Activated T-cell treated with anti-CD3 and anti-CD28 coated beads, Interleukin-2, amount 50 U/mL, for 1 hour (primary cell): ENCODE results near the gene SPIN3.
A peak's percentile ranks its signal among the peaks of the same experiment; 100 is the strongest.
"Not testable (repeated sequence)": the region's sequence is repeated elsewhere in the genome, so short reads cannot be mapped to it uniquely, and the experiment has no call there.

Experiments
- DNase-seq: peaks from one replicate; pipeline ENCODE4 v3.0.0-alpha.2; 2020

SPIN3 gene

GRCh38 chrX:56995271-56995994, at the start of gene SPIN3:
Gene SPIN3 (minus strand): TSS chrX:56995541. CDS start chrX:56994947, 594 bp downstream.
- peak; percentile 49 for DNase-seq

- no peak for DNase-seq
Measured at GRCh38 chrX:57044245-57044644, 48.9 kb upstream of the SPIN3 start.

GRCh38 chrX:57037265-57037664, 41.9 kb upstream of the SPIN3 start:
- DNase-seq, result not testable (repeated sequence)

- DNase-seq, result no peak
Measured at GRCh38 chrX:56994375-56995270, 718 bp downstream of the SPIN3 start.

GRCh38 chrX:56987741-56988140, 7.6 kb downstream of the SPIN3 start:
- no peak for DNase-seq

- DNase-seq, result no peak
Measured at GRCh38 chrX:56986138-56986537, 9.2 kb downstream of the SPIN3 start.

- DNase-seq, result no peak
Measured at GRCh38 chrX:56978172-56978571, 17.2 kb downstream of the SPIN3 start.

GRCh38 chrX:56975611-56976010, 19.7 kb downstream of the SPIN3 start:
- no peak for DNase-seq

GRCh38 chrX:56974408-56974807, 20.9 kb downstream of the SPIN3 start:
- no peak for DNase-seq

- no peak for DNase-seq
Measured at GRCh38 chrX:56969559-56969958, 25.8 kb downstream of the SPIN3 start.

GRCh38 chrX:56968980-56969379, 26.4 kb downstream of the SPIN3 start:
- DNase-seq, result no peak

- no peak for DNase-seq
Measured at GRCh38 chrX:56963377-56963776, 32.0 kb downstream of the SPIN3 start.

GRCh38 chrX:56947699-56948098, 47.6 kb downstream of the SPIN3 start:
- no peak for DNase-seq

GRCh38 chrX:56946201-56946600, 49.1 kb downstream of the SPIN3 start:
- DNase-seq, result not testable (repeated sequence)

GRCh38 chrX:56945226-56945625, 50.1 kb downstream of the SPIN3 start:
- DNase-seq, result not testable (repeated sequence)

- DNase-seq, result no peak
Measured at GRCh38 chrX:56943264-56943663, 52.1 kb downstream of the SPIN3 start.
